Measurements from ENCODE around the gene IGSF5. TPM values are rescaled to one million over a fixed set of nuclear protein-coding genes. Genes with fewer than 3 reads are reported as not detected.
"Not testable (repeated sequence)": the region's sequence is repeated elsewhere in the genome, so short reads cannot be mapped to it uniquely, and the experiment has no call there.

IGSF5 gene
- total RNA-seq = not detected

GRCh38 chr21:39744883-39745282, at the start of gene IGSF5:
IGSF5 (plus strand) TSS chr21:39745183; CDS start chr21:39745510, 327 bp downstream.
- H3K4me3 ChIP-seq; H3K4me1 ChIP-seq; intact Hi-C loops (cut with DNase I; ENCODE audit: low total_unique reads); H3K27ac ChIP-seq; H3K27me3 ChIP-seq; H3K9me3 ChIP-seq; H3K36me3 ChIP-seq; DNase-seq; in situ Hi-C loops (cut with MboI; ENCODE audit: low sequenced_read_pairs in 4 of 4); ATAC-seq: not testable (repeated sequence)

- H3K9me3 ChIP-seq = no peaks in the 10 kb centered on the region
- H3K4me3 ChIP-seq = no peak overlapping the region
- H3K4me1 ChIP-seq = no peaks in the 10 kb centered on the region
- TF ChIP-seq CTCF (IDR thresholded peaks at IDR 0.05 in 4 of 5, conservative IDR thresholded peaks at IDR 0.05 in 1 of 5) = no peak
- no peak for TF ChIP-seq POLR2A (IDR thresholded peaks at IDR 0.05)
- intact Hi-C loops (cut with DNase I; ENCODE audit: low total_unique reads) = no loop called here
- H3K36me3 ChIP-seq = no peaks in the 10 kb centered on the region
- no peaks in the 10 kb centered on the region for H3K27me3 ChIP-seq
- no peak for ATAC-seq
- no peak overlapping the region for H3K27ac ChIP-seq
- DNase-seq = no peak
- in situ Hi-C loops (cut with MboI; ENCODE audit: low sequenced_read_pairs in 4 of 4) = no loop called here
Observed at GRCh38 chr21:39696196-39696595, 48.8 kb upstream of the IGSF5 start.

GRCh38 chr21:39696618-39697017, 48.4 kb upstream of the IGSF5 start:
- Histone ChIP-seq H3K4me1 (no peaks in the 10 kb centered on the region), H3K9me3 (no peaks in the 10 kb centered on the region), H3K27me3 (no peaks in the 10 kb centered on the region), H3K36me3 (no peaks in the 10 kb centered on the region), H3K27ac (no peak overlapping the region), H3K4me3 (no peak overlapping the region)
- intact Hi-C loops (cut with DNase I; ENCODE audit: low total_unique reads) (no loop called here), in situ Hi-C loops (cut with MboI; ENCODE audit: low sequenced_read_pairs in 4 of 4) (no loop called here)
- DNase-seq (no peak), ATAC-seq (no peak)
- no peak for TF ChIP-seq POLR2A (IDR thresholded peaks at IDR 0.05)
- no peak for TF ChIP-seq CTCF (IDR thresholded peaks at IDR 0.05 in 4 of 5, conservative IDR thresholded peaks at IDR 0.05 in 1 of 5)

GRCh38 chr21:39700318-39700717, 44.7 kb upstream of the IGSF5 start:
- H3K4me3 ChIP-seq = no peak overlapping the region
- H3K9me3 ChIP-seq = no peaks in the 10 kb centered on the region
- DNase-seq = no peak
- H3K36me3 ChIP-seq = no peaks in the 10 kb centered on the region
- TF ChIP-seq CTCF (IDR thresholded peaks at IDR 0.05 in 4 of 5, conservative IDR thresholded peaks at IDR 0.05 in 1 of 5) (no peak), POLR2A (IDR thresholded peaks at IDR 0.05) (no peak)
- H3K27ac ChIP-seq = no peak overlapping the region
- in situ Hi-C loops (cut with MboI; ENCODE audit: low sequenced_read_pairs in 4 of 4) = no loop called here
- no peaks in the 10 kb centered on the region for H3K4me1 ChIP-seq
- intact Hi-C loops (cut with DNase I; ENCODE audit: low total_unique reads) = no loop called here
- no peaks in the 10 kb centered on the region for H3K27me3 ChIP-seq
- ATAC-seq = no peak

GRCh38 chr21:39703578-39703977, 41.4 kb upstream of the IGSF5 start:
- Histone ChIP-seq H3K4me1 (no peaks in the 10 kb centered on the region), H3K27me3 (no peaks in the 10 kb centered on the region), H3K27ac (no peak overlapping the region), H3K4me3 (no peak overlapping the region), H3K9me3 (no peaks in the 10 kb centered on the region), H3K36me3 (no peaks in the 10 kb centered on the region)
- no peak for TF ChIP-seq POLR2A (IDR thresholded peaks at IDR 0.05)
- no peak for TF ChIP-seq CTCF (IDR thresholded peaks at IDR 0.05 in 4 of 5, conservative IDR thresholded peaks at IDR 0.05 in 1 of 5)
- intact Hi-C loops (cut with DNase I; ENCODE audit: low total_unique reads) = no loop called here
- no peak for ATAC-seq
- in situ Hi-C loops (cut with MboI; ENCODE audit: low sequenced_read_pairs in 4 of 4) = no loop called here
- no peak for DNase-seq
